GM19239 (cell line): ENCODE results near the gene C5orf24.
"Not testable (repeated sequence)": the region's sequence is repeated elsewhere in the genome, so short reads cannot be mapped to it uniquely, and the experiment has no call there.

ENCODE experiments used
- DNase-seq: peaks from one replicate; pipeline ENCODE4 v3.0.0; 2011; ENCODE audit warnings: low spot score; ENCODE audit not compliant: insufficient read length
- FAIRE-seq: peaks from 2 replicates; lab custom pipeline; 2011; peaks lifted over from hg19 to GRCh38; lab: Jason Lieb, UNC

Gene C5orf24

GRCh38 chr5:134845852-134846640, at the start of gene C5orf24:
C5orf24 (plus strand) TSS chr5:134845968; CDS start chr5:134854901, 8,933 bp downstream.
- DNase-seq (peak; percentile 89), FAIRE-seq (peak; percentile 94)

DNA sequence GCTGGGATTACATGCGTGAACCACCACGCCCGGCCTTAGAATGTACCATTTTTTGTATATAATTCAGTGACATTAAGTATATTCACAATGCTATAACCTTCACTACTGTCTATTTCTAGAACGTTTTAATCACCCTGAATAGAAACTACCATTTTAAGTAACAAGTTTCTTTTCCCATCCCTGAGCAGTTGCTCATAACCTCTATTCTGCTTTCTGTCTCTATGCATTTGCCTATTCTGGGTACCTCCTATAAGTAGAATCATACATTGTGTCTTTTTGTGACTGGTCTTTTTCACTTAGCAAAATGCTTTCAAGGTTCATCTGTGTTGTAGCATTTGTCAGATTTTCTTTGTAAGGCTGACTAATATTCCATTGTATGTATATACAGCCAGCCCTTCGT, 47.3 kb upstream of the C5orf24 start:
- FAIRE-seq (no peak), DNase-seq (no peak)

DNA sequence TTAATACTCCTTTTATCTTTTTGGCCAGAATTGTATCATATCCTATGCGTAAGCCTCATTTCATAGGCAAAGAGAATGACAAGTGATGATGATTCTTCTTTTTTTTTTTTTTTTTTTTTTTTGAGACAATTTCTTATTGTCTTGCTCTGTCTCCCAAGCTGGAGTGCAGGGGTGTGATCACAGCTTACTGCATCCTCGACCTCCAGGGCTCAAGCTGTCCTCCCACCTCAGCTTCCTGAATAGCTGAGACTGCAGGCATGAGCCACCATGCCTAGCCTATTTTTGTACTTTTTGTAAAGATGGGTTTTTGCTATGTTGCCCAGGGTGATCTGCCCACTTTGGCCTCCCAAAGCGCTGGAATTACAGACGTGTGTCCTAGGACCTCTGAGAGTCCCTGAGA, 41.9 kb upstream of the C5orf24 start:
- DNase-seq = no peak
- FAIRE-seq = no peak

DNA sequence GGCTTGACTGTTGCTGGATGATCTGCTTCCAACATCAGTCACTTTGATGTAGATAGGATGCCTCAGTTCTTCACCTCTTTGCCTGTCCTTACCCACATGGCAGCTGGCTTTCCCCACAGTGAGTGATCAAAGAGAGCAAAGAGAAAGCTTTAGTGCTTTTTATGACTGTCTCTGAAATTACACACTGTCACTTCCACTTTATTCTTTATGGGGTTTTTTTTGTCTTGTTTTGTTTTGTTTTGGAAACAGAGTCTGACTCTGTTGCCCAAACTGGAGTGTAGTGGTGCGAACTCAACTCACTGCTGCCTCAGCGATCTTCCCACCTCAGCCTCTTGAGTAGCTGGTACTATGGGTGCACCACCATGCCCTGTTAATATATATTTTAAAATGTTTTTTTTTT, 32.4 kb upstream of the C5orf24 start:
- DNase-seq (no peak), FAIRE-seq (no peak)

- DNase-seq (no peak), FAIRE-seq (peak; percentile 66)
These were observed 31.9 kb upstream of the C5orf24 start for GRCh38 chr5:134813827-134814226.

DNA sequence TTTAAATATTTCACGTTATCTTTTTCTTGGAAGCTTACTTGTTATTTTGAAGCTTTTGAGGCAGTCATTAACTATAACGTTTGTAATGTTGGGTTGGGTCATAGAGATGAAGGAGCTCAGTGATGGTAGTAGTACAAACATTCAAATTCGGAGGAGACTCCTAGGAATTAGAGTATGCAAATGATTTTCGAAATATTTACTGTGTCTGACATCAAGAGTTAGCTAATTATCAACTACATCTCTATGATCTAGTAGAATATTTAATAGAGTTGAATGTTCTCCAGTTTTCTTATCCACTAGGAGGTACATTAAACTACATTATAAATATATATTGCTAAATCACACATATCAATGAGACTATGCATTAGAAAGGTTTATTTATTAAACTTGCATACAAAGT, 28.8 kb upstream of the C5orf24 start:
- no peak for FAIRE-seq
- no peak for DNase-seq

DNA sequence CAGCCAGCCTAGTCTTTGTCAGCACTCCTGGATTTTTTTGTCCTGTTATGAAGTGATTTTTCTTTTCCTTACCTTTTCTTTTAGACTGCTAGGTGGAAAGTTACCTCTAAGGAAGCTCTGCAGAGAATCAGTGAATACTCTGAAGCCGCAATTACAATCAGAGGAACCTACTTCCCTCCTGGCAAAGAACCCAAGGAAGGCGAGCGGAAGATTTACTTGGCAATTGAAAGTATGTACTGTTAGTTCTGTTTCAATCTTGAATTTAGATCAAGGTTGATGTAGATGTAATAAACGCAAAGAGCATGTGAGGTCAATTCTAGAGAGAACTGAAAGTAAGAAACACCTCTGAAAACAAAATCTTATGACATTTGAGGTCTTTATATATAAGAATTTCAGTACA, 27.0 kb upstream of the C5orf24 start:
- FAIRE-seq (no peak), DNase-seq (no peak)

- DNase-seq = no peak
- no peak for FAIRE-seq
These were observed 26.3 kb upstream of the C5orf24 start for GRCh38 chr5:134819407-134819963.

GRCh38 chr5:134821841-134822240, 23.9 kb upstream of the C5orf24 start:
- FAIRE-seq (no peak), DNase-seq (no peak)

- FAIRE-seq = no peak
- no peak for DNase-seq
These were observed 21.1 kb upstream of the C5orf24 start for GRCh38 chr5:134824681-134825080.

DNA sequence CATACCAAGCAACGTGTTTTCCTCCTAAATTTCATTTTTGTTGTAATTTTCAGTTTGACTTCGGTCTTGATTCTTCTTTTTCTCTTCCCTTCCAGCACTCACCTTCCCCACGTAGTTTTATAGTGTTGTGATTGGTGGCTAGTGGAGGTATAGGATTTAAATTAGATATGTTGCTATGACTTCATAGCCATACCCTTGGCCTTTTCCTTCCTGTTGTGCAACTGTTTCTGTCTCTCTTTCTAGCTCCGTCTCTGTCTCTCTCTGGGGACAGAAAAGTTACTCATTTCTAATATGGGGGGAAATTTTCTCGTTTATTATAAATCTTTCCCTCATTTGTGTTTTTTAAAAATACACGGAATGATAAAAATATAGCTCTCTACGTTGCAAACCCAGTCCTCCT, 20.6 kb upstream of the C5orf24 start:
- DNase-seq = no peak
- FAIRE-seq = no peak

DNA sequence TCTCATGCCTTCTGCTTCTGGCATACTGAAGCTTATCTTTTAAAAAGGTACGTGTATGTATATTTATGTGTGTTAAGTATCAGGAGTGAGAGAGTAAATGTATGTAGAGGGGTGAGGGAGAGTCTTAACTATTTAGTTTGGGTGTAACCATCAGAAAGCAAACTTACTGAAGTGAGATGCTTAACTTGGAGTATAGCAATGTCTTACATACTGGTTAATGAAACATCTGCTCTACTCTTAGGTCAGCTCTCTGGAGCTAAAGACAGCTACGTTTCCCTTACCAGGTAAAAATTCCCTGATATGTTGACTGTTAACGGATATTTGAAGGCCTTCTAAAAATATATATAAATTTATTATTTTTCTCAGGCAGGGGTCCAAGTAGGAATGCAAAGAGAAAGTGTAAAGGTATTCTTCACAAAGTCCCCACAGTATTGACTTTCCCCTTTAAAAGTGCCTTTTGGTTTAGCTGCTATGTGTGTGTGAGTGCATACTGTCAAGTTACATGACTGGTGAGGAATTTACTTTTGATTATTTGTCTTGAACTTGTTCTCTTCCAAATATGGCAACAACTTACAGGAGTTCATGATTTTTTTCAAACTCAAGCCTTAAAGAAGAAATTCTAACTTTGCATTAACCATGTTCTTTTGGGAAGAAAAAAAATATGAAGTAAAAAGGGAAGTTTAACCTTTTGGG, 12.3 kb upstream of the C5orf24 start:
- FAIRE-seq (no peak), DNase-seq (no peak)

GRCh38 chr5:134835623-134836022, 10.1 kb upstream of the C5orf24 start:
- no peak for FAIRE-seq
- no peak for DNase-seq

DNA sequence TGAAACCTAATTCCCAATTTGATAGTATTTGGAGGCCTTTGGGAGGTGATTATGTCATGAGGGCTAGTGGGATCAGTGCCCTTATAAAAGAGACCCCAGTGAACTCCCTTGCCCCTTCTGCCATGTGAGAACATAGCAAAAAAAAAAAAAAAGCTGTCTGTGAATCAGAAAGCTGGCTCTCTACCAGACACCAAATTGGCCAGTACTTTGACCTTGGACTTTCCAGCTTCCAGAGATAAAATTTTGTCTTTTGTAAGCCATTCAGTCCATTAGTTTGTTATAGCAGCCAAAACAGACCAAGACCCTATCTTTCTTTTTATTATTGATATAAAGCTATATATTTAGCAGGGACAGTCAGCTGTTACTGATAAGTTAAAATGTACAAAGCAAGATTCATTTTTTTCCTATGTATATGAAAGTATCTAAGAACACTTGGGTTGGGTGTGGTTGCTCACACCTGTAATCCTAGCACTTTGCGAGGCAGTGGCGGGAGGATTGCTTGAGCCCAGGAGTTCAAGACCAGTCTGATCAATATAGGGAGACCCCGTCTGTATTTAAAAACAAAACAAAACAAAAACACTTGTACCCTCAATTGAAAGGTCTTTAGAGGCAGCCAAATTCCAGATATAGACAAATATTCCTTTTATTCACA, 8.1 kb upstream of the C5orf24 start:
- FAIRE-seq = no peak

GRCh38 chr5:134838361-134838760, 7.4 kb upstream of the C5orf24 start:
- DNase-seq, FAIRE-seq: not testable (repeated sequence)

More for the DNA sequence above, 8.1 kb upstream of the C5orf24 start:
- no peak for DNase-seq

DNA sequence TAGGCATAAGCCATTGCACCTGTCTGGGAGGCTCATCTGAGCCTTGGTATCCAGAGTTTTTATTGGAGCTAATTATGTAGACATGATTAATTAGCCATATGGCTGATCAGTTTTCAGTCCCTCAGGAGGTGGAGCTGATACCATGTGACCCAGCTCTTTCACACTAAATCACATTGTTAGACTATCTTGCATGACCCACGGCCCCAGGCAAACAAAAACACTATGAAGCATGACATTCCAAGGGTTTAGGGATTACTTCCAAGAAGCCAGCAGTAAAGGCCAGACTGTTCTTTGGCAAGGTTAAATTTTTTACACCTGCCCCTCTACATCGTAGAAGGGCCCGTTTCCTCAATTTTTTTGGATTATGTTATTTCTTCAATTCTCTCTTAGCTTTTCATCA, 5.0 kb upstream of the C5orf24 start:
- DNase-seq (no peak), FAIRE-seq (no peak)

- DNase-seq (no peak), FAIRE-seq (no peak)
These were observed 1.5 kb upstream of the C5orf24 start for GRCh38 chr5:134844252-134844651.

DNA sequence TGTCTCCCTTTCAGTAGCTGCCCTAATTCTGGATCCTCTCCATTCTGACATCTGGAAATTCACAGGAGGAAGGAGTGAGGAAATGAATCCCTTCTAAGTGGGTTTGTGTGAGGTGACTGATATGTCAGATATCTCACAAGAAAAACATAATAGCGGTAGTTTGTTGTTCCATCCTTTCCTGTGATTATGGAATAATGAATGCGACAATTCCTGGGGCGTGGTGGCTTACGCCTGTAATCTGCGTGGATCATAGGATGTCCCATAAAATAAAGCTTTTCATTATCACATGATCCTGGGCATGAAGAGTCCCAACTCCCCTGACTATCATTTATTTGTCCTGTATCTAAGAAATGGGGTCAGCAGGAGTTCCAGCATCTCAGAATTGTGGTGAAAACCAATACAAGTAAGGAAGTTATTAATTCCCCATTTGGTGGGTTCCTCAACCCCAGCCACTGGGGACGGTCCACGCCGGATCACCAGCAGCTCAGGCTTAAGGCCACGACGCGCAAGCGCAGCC, 375 bp upstream of the C5orf24 start:
- FAIRE-seq = no peak
- no peak for DNase-seq

- DNase-seq = no peak
- peak; percentile 77 for FAIRE-seq
These were observed 833 bp downstream of the C5orf24 start for GRCh38 chr5:134846641-134846960.

GRCh38 chr5:134849434-134849933, 3.7 kb downstream of the C5orf24 start:
- FAIRE-seq, DNase-seq: not testable (repeated sequence)
